Endodermal cell (in vitro differentiated cells): Measurements from ENCODE around the gene ST6GALNAC1. TPM values are rescaled to one million over a fixed set of nuclear protein-coding genes. Genes with fewer than 3 reads are reported as not detected.
A peak's percentile ranks its signal among the peaks of the same experiment; 100 is the strongest.

ENCODE experiments used
- DNase-seq: peaks from one replicate; pipeline ENCODE4 v3.0.0-alpha.2; 2017
- H3K27ac ChIP-seq: 2 replicates; pipeline ENCODE4 v1.5.1; 2013; ENCODE audit warnings: mild to moderate bottlenecking, low read depth, low read length, moderate library complexity
- H3K27me3 ChIP-seq: 2 replicates; pipeline ENCODE4 v1.6.1; 2013; ENCODE audit warnings: mild to moderate bottlenecking, low read length, moderate library complexity; ENCODE audit not compliant: insufficient read depth, control insufficient read depth, poor library complexity, severe bottlenecking
- H3K36me3 ChIP-seq: 2 replicates; pipeline ENCODE4 v1.7.0; 2013; ENCODE audit warnings: mild to moderate bottlenecking, low read length, moderate library complexity; ENCODE audit not compliant: control insufficient read depth, insufficient read depth
- H3K4me1 ChIP-seq: one replicate; pipeline ENCODE4 v1.7.0; 2013; ENCODE audit warnings: low read length; ENCODE audit not compliant: control insufficient read depth, insufficient read depth
- H3K4me3 ChIP-seq: 2 replicates; pipeline ENCODE4 v1.5.1; 2013; ENCODE audit warnings: mild to moderate bottlenecking, low read length, moderate library complexity
- H3K9ac ChIP-seq: 2 replicates; pipeline ENCODE4 v1.6.1; 2013; ENCODE audit warnings: mild to moderate bottlenecking, low read length, moderate library complexity; ENCODE audit not compliant: poor library complexity, severe bottlenecking; ENCODE audit errors: extremely low read depth
- H3K9me3 ChIP-seq: 2 replicates; pipeline ENCODE4 v1.6.1; 2013; ENCODE audit warnings: mild to moderate bottlenecking, low read length, moderate library complexity; ENCODE audit not compliant: control insufficient read depth
- H3K27ac Mint-ChIP-seq: 2 replicates; pipeline ENCODE4 v1.8.0; 2020; ENCODE audit warnings: mixed read lengths
- H3K27me3 Mint-ChIP-seq: 2 replicates; pipeline ENCODE4 v1.8.0; 2021; ENCODE audit warnings: mild to moderate bottlenecking, mixed read lengths; ENCODE audit not compliant: insufficient read depth
- H3K36me3 Mint-ChIP-seq: 2 replicates; pipeline ENCODE4 v1.8.0; 2020; ENCODE audit warnings: low read depth, mixed read lengths
- H3K4me1 Mint-ChIP-seq: 2 replicates; pipeline ENCODE4 v1.8.0; 2020; ENCODE audit warnings: mixed read lengths
- H3K4me3 Mint-ChIP-seq: 2 replicates; pipeline ENCODE4 v1.8.0; 2020; ENCODE audit warnings: mild to moderate bottlenecking, moderate library complexity, mixed read lengths
- H3K9me3 Mint-ChIP-seq: 2 replicates; pipeline ENCODE4 v1.8.0; 2020; ENCODE audit warnings: mild to moderate bottlenecking, mixed read lengths
- WGBS, 2 experiments: methylation state at CpG; one replicate each; pipeline versions ENCODE4 v1.1.5 to v1.1.7; 2013; ENCODE audit warnings: missing lambda C conversion rate in 2 of 2, mixed read lengths in 1 of 2; ENCODE audit not compliant: insufficient coverage in 1 of 2, insufficient read length in 1 of 2; 5-methylcytosine and 5-hydroxymethylcytosine counted together
- total RNA-seq, 2 donors: library from RNA; stranded (reverse); fragmentation: NEBNext Ultra II Directional in 1 of 2; extraction: Animal tissue kit (Norgen Biotek cat#: 25700) in 1 of 2; gene quantifications; 2 replicates in 1 of 2; 3 replicates in 1 of 2; pipeline ENCODE4 v1.2.1, GENCODE V29; 2021
- TF ChIP-seq, protein P1 (sequence below): fragments of 200-600 bp; sonication (generic); conservative IDR thresholded peaks from 2 replicates; pipeline ENCODE4 v1.5.0; 2021; ENCODE audit warnings: antibody characterized with exemption, mild to moderate bottlenecking

Gene ST6GALNAC1
- total RNA-seq, 2 donors from 2014 or later, result not detected

DNA sequence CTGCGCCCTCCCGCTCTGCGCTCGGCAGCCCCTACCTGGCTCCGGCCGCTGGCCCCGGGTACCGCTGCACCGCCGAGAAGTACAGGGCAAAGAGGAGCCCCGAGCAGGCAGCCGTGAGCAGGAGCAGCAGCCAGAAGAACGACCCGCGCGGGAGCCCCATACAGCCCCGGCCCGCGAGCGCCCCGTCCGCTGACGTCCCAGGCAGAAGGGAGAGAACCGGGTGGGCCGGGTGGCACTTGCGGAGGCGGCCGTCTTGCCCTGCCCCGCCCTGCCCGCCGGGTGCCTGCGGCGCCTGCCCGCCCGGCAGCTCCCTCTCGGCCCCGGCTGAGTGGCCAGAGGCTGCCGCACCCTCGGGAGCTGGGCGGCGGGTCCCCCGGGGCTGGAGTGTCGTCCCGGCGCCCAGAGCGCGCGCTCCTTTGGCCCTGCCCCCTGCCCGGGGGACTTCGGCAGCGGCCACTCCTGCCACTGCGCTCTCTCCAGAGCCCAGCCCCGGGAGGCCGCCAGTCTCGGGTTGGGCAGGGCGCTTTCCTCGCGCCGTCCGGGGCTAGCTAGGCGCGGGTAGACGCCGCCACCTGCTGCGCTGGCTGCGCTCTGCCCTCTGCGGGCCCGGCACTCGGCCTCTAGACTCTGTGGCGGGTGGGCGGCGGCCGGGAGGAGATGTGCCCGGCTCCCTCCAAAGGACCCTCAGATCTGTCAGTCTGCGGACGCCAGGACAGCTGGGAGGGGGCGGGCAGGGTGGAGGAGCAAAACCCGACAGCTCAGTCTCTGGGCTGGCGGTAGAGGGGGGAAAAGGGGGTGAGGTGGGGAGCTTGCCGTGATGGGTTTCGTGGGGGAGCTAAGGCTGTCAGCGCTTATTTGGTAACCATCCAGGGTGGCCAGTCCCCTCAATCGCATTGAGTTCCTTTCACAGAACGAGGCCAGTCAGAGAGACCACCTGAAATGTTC lies 57.6 kb downstream of the ST6GALNAC1 start, which contains the start of gene ST6GALNAC2:
Gene ST6GALNAC2, minus strand, starts transcription at position 212 of the 945 bp plus-strand sequence. Its CDS starts 52 bp downstream, at position 160.
- H3K36me3 ChIP-seq, result no peaks in the 10 kb centered on the region
- H3K36me3 Mint-ChIP-seq, result peaks cover 2% of the 10 kb centered on the region
- peaks cover 22% of the 10 kb centered on the region for H3K4me1 Mint-ChIP-seq
- H3K4me3 ChIP-seq, result peak within 1 kb of the TSS; percentile 87
- WGBS, 2 experiments, result 1 to 2% methylated on average over 15 to 84 of the region's 84 CpGs
- H3K27me3 ChIP-seq, result peaks cover 38% of the 10 kb centered on the region
- peaks cover 10% of the 10 kb centered on the region for H3K9me3 Mint-ChIP-seq
- peak within 1 kb of the TSS; percentile 78 for H3K9ac ChIP-seq
- TF ChIP-seq, protein P1, sequence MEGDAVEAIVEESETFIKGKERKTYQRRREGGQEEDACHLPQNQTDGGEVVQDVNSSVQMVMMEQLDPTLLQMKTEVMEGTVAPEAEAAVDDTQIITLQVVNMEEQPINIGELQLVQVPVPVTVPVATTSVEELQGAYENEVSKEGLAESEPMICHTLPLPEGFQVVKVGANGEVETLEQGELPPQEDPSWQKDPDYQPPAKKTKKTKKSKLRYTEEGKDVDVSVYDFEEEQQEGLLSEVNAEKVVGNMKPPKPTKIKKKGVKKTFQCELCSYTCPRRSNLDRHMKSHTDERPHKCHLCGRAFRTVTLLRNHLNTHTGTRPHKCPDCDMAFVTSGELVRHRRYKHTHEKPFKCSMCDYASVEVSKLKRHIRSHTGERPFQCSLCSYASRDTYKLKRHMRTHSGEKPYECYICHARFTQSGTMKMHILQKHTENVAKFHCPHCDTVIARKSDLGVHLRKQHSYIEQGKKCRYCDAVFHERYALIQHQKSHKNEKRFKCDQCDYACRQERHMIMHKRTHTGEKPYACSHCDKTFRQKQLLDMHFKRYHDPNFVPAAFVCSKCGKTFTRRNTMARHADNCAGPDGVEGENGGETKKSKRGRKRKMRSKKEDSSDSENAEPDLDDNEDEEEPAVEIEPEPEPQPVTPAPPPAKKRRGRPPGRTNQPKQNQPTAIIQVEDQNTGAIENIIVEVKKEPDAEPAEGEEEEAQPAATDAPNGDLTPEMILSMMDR, result peak; percentile 13
- H3K9me3 ChIP-seq, result peaks cover 11% of the 10 kb centered on the region
- H3K4me1 ChIP-seq, result peaks cover 6% of the 10 kb centered on the region
- H3K27ac ChIP-seq, result no peak within 1 kb of the TSS
- DNase-seq, result peak; percentile 88
- no peak within 1 kb of the TSS for H3K27ac Mint-ChIP-seq
- H3K4me3 Mint-ChIP-seq, result peak within 1 kb of the TSS; percentile 66
- peaks cover 64% of the 10 kb centered on the region for H3K27me3 Mint-ChIP-seq

DNA sequence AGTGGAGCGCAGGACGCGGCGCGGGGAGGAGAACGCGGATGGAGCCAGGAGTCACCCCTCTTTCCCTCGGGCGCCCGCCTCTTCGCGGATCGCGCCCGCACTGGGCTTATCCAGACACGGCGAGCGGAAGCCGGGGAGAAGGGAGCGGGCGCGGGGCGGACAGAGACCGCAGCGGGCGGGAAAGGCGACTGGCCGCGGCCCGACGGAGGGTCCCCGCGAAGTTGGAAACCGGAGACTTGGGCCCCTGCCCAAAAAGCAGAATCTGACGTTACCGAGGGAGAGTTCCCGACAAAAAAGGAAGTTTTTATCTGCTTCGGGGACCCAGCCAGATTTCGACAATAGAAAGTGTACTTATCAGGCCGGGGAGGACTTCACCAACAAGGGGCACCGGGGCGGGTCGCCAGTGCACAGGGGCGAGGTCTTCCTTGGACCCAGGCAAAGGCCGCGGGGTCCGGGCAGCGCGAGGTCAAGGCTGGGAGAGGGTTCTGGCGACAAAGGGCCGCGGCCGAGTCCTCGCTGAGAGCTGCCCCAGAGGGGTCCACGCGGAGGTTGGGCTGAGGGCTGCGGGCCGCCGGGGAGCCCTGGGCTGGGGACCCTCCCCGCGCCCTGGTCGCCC lies 58.4 kb downstream of the ST6GALNAC1 start:
- 1 to 2% methylated on average over 40 to 62 of the region's 62 CpGs for WGBS, 2 experiments
- peaks cover 38% of the 10 kb centered on the region for H3K27me3 ChIP-seq
- H3K4me1 ChIP-seq, result peaks cover 6% of the 10 kb centered on the region
- Mint-ChIP-seq H3K4me3 (peak overlapping the region; percentile 66), H3K27ac (no peak overlapping the region), H3K36me3 (peaks cover 2% of the 10 kb centered on the region), H3K4me1 (peaks cover 24% of the 10 kb centered on the region), H3K9me3 (peaks cover 10% of the 10 kb centered on the region), H3K27me3 (peaks cover 64% of the 10 kb centered on the region)
- H3K36me3 ChIP-seq, result no peaks in the 10 kb centered on the region
- DNase-seq, result peak; percentile 86
- no peak overlapping the region for H3K27ac ChIP-seq
- H3K9ac ChIP-seq, result peak overlapping the region; percentile 78
- peaks cover 11% of the 10 kb centered on the region for H3K9me3 ChIP-seq
- peak overlapping the region; percentile 87 for H3K4me3 ChIP-seq
- TF ChIP-seq, protein P1, result no peak

DNA sequence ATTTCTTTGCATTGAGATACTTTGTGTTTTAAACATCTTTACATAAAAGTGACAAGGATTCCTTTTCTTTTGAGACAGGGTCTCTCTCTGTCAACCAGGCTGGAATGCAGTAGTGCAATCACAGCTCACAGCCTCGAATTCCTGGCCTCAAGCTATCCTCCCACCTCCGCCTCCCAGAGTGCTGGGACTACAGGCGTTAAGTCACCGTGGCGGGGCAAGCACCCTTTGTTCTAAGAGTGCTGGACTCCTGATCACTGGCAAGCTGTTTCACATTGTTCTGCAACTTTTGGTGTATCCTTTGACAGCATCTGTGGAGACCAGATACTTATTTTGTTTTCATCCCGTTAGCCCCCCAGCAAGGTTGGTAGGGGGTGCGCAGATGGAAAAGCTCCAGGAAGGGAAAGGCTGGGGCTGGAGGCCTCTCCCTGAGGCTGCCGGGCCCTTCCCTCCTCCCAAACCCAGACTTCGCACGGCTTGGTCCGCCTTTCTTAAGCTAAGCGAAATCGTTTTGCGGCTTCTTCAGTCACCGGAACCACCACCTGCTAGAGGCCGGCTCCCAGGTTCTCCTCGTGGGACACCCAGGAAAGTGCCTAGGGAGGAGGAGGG lies 59.0 kb downstream of the ST6GALNAC1 start:
- TF ChIP-seq, protein P1, result no peak
- Mint-ChIP-seq H3K4me1 (peaks cover 22% of the 10 kb centered on the region), H3K9me3 (peaks cover 10% of the 10 kb centered on the region), H3K27me3 (peaks cover 63% of the 10 kb centered on the region), H3K27ac (no peak overlapping the region), H3K36me3 (peaks cover 3% of the 10 kb centered on the region), H3K4me3 (peak overlapping the region; percentile 66)
- Histone ChIP-seq H3K27ac (no peak overlapping the region), H3K4me1 (peaks cover 6% of the 10 kb centered on the region), H3K36me3 (no peaks in the 10 kb centered on the region), H3K27me3 (peaks cover 38% of the 10 kb centered on the region), H3K9ac (peak overlapping the region; percentile 78), H3K4me3 (peak overlapping the region; percentile 87), H3K9me3 (peaks cover 15% of the 10 kb centered on the region)
- 12 to 14% methylated on average over 7 to 17 of the region's 17 CpGs for WGBS, 2 experiments
- DNase-seq, result peak; percentile 87
